Suprapubic skin (tissue), 4 donors: ENCODE data around the gene P2RY12. TPM values are rescaled to one million over a fixed set of nuclear protein-coding genes. Genes with fewer than 3 reads are reported as not detected.

Experiments used
- DNase-seq, 2 donors: peaks; one replicate each; pipeline ENCODE4 v3.0.0-alpha.2; 2019; ENCODE audit warnings: low spot score in 2 of 2
- H3K27ac ChIP-seq: fragments of 200-600 bp; sonication (generic); one replicate; pipeline ENCODE4 v1.5.1; 2019
- H3K27me3 ChIP-seq: fragments of 200-600 bp; sonication (generic); one replicate; pipeline ENCODE4 v1.5.1; 2019
- H3K36me3 ChIP-seq: fragments of 200-600 bp; sonication (generic); one replicate; pipeline ENCODE4 v1.5.1; 2019
- H3K4me1 ChIP-seq: fragments of 200-600 bp; sonication (generic); one replicate; pipeline ENCODE4 v1.5.1; 2019
- H3K4me3 ChIP-seq: fragments of 200-600 bp; sonication (generic); one replicate; pipeline ENCODE4 v1.5.1; 2019; ENCODE audit warnings: mild to moderate bottlenecking
- H3K9me3 ChIP-seq: fragments of 200-600 bp; sonication (generic); one replicate; pipeline ENCODE4 v1.5.1; 2019
- EP300 ChIP-seq: sonication (generic); formaldehyde crosslinking; IDR thresholded peaks from one replicate; pipeline ENCODE4 v1.6.1; 2017; ENCODE audit warnings: antibody characterized with exemption
- POLR2A ChIP-seq, 2 donors: fragments of 450-650 bp; IDR thresholded peaks; one replicate each; pipeline ENCODE4 v1.6.1; 2017; ENCODE audit warnings: antibody characterized with exemption in 2 of 2, mild to moderate bottlenecking in 2 of 2, moderate library complexity in 2 of 2
- POLR2AphosphoS5 ChIP-seq, 3 donors: sonication (generic); formaldehyde crosslinking; IDR thresholded peaks; one replicate each; pipeline ENCODE4 v1.6.1; 2017; ENCODE audit warnings: antibody characterized with exemption in 3 of 3
- WGBS: methylation state at CpG from one replicate; pipeline ENCODE4 v1.1.5; 2018; 5-methylcytosine and 5-hydroxymethylcytosine counted together
- total RNA-seq, 4 donors: library from RNA; depleted of rRNA; stranded (reverse); fragments of >200 nt; gene quantifications; one replicate each; pipeline ENCODE4 v1.1.0, GENCODE V29; 2016
- TF ChIP-seq, protein P1 (sequence below), 2 donors: fragments of 200-600 bp in 1 of 2; fragments of 450-650 bp in 1 of 2; sonication (generic) in 1 of 2; IDR thresholded peaks; one replicate each; pipeline ENCODE4 v1.5.1; 2016 to 2019; ENCODE audit warnings: antibody characterized with exemption in 2 of 2, mild to moderate bottlenecking in 1 of 2, moderate library complexity in 1 of 2

P2RY12 gene
- total RNA-seq, 4 donors from 2014 or later = 1.2 TPM; not detected in 3

DNA sequence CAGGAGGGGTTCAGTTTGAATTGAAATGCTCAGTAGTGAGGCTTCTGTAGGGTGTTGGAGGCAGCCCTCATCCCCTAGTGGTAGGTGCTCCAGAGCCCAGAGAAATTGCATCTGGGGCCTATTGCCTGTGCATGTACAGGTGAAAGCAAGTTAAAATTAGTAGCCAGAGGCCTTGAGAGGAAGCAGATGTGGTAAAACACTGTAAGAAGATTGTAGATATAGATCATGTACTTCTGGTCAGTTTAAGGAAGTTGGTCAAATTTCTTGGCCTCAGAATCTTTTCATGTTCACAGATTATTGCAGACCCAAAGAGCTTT, 41.7 kb upstream of the P2RY12 start:
- Histone ChIP-seq H3K36me3 (no peaks in the 10 kb centered on the region), H3K27me3 (no peaks in the 10 kb centered on the region), H3K4me1 (no peaks in the 10 kb centered on the region), H3K27ac (no peak overlapping the region), H3K4me3 (no peak overlapping the region), H3K9me3 (no peaks in the 10 kb centered on the region)
- DNase-seq = no peak
- TF ChIP-seq EP300 (no peak), POLR2A (IDR thresholded peaks at IDR 0.05) (no peak)
- TF ChIP-seq, protein P1, sequence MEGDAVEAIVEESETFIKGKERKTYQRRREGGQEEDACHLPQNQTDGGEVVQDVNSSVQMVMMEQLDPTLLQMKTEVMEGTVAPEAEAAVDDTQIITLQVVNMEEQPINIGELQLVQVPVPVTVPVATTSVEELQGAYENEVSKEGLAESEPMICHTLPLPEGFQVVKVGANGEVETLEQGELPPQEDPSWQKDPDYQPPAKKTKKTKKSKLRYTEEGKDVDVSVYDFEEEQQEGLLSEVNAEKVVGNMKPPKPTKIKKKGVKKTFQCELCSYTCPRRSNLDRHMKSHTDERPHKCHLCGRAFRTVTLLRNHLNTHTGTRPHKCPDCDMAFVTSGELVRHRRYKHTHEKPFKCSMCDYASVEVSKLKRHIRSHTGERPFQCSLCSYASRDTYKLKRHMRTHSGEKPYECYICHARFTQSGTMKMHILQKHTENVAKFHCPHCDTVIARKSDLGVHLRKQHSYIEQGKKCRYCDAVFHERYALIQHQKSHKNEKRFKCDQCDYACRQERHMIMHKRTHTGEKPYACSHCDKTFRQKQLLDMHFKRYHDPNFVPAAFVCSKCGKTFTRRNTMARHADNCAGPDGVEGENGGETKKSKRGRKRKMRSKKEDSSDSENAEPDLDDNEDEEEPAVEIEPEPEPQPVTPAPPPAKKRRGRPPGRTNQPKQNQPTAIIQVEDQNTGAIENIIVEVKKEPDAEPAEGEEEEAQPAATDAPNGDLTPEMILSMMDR (IDR thresholded peaks at IDR 0.05) = no peak

DNA sequence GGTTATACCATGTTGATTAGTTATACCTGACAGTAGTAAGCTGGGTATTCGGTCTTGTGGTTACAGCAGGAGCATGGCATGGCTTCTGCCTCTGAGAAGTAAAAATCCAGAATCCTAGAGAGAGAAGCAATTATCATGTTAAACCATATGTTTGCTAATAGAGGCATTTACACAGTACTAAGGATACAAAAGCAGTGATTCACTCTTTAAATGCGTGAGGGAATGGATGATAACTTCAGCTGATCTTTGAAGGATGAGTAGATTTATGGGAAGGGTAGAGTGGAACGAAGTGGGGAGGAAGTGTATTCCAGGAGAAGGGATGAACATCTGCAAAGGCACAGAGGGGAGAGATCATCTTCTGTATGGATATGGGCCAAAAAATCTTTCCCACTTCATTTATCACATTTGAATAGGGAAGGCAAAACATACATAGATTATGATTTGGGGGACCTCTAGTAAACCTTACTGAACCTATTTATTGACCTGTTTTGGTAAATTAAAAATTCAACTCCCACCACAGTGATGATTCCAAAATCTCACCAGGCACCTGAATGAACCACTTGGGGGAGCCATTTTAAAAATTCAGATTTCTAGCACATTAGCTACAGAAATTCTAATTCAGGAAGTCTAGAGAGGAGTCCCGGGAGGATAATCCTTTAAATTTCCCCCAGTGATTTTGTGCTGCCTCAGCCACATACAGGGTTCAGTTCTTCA, 41.2 kb upstream of the P2RY12 start:
- Histone ChIP-seq H3K9me3 (no peaks in the 10 kb centered on the region), H3K4me3 (no peak overlapping the region), H3K4me1 (no peaks in the 10 kb centered on the region), H3K27ac (no peak overlapping the region), H3K36me3 (no peaks in the 10 kb centered on the region), H3K27me3 (no peaks in the 10 kb centered on the region)
- DNase-seq = no peak
- 72% methylated on average over 4 of the region's 4 CpGs for WGBS
- no peak for TF ChIP-seq POLR2AphosphoS5 (IDR thresholded peaks at IDR 0.05)
- TF ChIP-seq POLR2A (IDR thresholded peaks at IDR 0.05) = no peak
- TF ChIP-seq, protein P1 (IDR thresholded peaks at IDR 0.05) = no peak
- no peak for TF ChIP-seq EP300

DNA sequence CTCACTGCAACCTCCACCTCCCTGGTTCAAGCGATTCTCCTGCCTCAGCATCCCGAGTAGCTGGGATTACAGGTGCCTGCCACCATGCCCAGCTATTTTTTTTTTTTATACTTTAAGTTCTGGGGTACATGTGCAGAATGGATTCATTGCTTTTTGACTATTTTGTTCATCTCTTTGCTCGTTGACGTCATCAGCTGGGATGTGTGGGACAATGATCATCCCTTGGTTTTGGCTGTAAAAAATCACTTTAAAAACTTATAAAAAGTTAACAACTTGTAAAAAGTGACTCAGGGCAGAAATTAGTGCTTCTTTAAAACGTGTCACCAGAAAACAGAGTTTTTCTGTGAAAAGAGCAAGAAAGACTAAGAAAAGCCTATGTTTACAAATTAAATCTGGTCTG, 38.5 kb upstream of the P2RY12 start:
- Histone ChIP-seq H3K27me3 (no peaks in the 10 kb centered on the region), H3K4me1 (no peaks in the 10 kb centered on the region), H3K27ac (no peak overlapping the region), H3K36me3 (no peaks in the 10 kb centered on the region), H3K9me3 (no peaks in the 10 kb centered on the region), H3K4me3 (no peak overlapping the region)
- no peak for TF ChIP-seq EP300
- no peak for TF ChIP-seq POLR2A (IDR thresholded peaks at IDR 0.05)
- TF ChIP-seq, protein P1 (IDR thresholded peaks at IDR 0.05) = no peak
- no peak for TF ChIP-seq POLR2AphosphoS5 (IDR thresholded peaks at IDR 0.05)
- no peak for DNase-seq
- 77% methylated on average over 5 of the region's 5 CpGs for WGBS

DNA sequence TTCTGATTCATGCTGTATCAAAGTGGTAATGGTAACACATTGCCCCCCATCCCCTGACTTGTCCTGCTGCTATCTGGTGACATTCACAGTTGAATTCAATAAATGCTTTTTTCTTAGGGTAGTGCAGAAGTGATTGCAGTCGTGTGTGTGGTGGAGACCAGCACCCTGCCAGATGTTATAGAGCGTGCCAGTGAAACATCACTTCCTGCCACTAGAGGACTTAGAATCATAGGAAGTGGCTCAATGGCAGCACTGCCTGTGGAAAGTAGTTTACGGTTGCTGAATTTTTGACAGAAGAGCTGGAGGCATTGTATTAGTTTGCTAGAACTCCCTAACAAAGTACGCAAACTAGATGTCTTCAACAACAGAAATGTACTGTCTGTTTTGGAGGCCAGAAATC, 37.4 kb upstream of the P2RY12 start:
- H3K4me3 ChIP-seq = no peak overlapping the region
- H3K4me1 ChIP-seq = no peaks in the 10 kb centered on the region
- no peaks in the 10 kb centered on the region for H3K9me3 ChIP-seq
- WGBS = 87% methylated on average over 4 of the region's 4 CpGs
- no peak for DNase-seq
- H3K36me3 ChIP-seq = no peaks in the 10 kb centered on the region
- TF ChIP-seq, protein P1 (IDR thresholded peaks at IDR 0.05) = no peak
- TF ChIP-seq POLR2A (IDR thresholded peaks at IDR 0.05) = no peak
- no peak for TF ChIP-seq EP300
- TF ChIP-seq POLR2AphosphoS5 (IDR thresholded peaks at IDR 0.05) = no peak
- H3K27me3 ChIP-seq = no peaks in the 10 kb centered on the region
- H3K27ac ChIP-seq = no peak overlapping the region

DNA sequence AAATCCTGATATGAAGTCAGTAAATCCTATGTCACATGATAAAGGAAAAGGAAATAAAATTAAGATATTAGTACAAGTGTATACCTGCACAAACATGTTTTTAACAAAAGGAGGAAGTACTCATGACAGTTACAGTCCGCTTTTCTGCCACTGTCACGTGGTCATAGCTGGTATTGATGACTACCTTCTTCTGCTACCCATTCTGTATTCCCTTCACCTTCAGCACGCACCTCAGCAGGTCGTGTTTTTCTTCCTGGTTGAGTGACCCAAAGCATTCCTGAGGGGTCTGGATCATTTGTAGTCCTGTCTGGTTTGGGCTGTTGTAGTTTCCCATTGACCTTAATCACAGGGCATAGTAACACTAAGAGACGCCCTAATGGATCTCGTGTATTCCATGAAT, 35.3 kb upstream of the P2RY12 start:
- no peak overlapping the region for H3K4me3 ChIP-seq
- no peaks in the 10 kb centered on the region for H3K9me3 ChIP-seq
- no peak overlapping the region for H3K27ac ChIP-seq
- no peaks in the 10 kb centered on the region for H3K27me3 ChIP-seq
- H3K4me1 ChIP-seq = no peaks in the 10 kb centered on the region
- no peaks in the 10 kb centered on the region for H3K36me3 ChIP-seq
- DNase-seq = no peak
- 75% methylated on average over 6 of the region's 6 CpGs for WGBS
- no peak for TF ChIP-seq EP300
- TF ChIP-seq POLR2AphosphoS5 (IDR thresholded peaks at IDR 0.05) = no peak
- TF ChIP-seq POLR2A (IDR thresholded peaks at IDR 0.05) = no peak
- TF ChIP-seq, protein P1 (IDR thresholded peaks at IDR 0.05) = no peak
